ENCODE data around the gene SLC46A2.
A peak's percentile ranks its signal among the peaks of the same experiment; 100 is the strongest.

SLC46A2 gene

DNA sequence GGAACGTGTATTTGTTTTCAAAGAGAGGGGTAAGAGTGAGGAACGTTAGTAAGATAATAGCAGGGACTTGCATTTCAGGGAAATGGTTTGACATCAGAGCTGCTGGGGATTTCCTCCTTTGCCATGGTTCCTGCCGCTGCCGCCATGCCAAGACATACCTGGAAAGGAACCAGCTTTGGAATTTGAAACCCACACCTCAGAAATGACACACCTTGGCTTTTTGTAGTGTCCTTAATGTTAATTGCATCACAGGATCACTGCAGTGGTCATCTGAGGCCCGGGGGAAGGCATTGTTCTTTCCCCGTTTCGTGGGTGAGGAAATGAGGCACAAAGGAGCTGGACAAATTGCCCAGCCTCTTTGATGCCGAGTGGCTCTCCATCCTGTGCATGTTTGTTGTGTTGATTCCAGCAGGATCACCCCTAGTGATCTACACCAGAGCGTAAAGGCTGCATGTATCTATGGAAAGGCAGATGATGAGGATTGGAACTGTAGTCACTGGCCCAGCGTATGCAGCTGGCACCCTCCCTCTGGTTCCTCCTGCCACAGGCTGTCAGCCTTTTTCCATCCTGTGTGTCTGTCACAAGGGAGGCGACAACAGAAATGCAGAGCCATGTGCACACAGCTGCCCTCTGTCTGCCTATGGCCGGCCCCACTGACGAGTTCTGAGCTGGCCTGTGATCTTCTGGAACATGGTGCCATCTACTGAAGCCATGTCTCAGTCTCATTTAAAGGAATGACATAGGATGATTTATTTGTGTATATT, 37.8 kb downstream of the SLC46A2 start:
- no peak for TF ChIP-seq ZFX (IDR thresholded peaks at IDR 0.05; ENCODE audit: borderline replicate concordance)
- TF ChIP-seq, protein P1, sequence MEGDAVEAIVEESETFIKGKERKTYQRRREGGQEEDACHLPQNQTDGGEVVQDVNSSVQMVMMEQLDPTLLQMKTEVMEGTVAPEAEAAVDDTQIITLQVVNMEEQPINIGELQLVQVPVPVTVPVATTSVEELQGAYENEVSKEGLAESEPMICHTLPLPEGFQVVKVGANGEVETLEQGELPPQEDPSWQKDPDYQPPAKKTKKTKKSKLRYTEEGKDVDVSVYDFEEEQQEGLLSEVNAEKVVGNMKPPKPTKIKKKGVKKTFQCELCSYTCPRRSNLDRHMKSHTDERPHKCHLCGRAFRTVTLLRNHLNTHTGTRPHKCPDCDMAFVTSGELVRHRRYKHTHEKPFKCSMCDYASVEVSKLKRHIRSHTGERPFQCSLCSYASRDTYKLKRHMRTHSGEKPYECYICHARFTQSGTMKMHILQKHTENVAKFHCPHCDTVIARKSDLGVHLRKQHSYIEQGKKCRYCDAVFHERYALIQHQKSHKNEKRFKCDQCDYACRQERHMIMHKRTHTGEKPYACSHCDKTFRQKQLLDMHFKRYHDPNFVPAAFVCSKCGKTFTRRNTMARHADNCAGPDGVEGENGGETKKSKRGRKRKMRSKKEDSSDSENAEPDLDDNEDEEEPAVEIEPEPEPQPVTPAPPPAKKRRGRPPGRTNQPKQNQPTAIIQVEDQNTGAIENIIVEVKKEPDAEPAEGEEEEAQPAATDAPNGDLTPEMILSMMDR (IDR thresholded peaks at IDR 0.05), result no peak
- H3K27ac ChIP-seq, result no peak overlapping the region

- no peak for TF ChIP-seq ZFX (IDR thresholded peaks at IDR 0.05; ENCODE audit: borderline replicate concordance)
- TF ChIP-seq, protein P1 (IDR thresholded peaks at IDR 0.05), result no peak
- no peak overlapping the region for H3K27ac ChIP-seq
Observed at GRCh38 chr9:112850840-112851239, 39.8 kb downstream of the SLC46A2 start.

DNA sequence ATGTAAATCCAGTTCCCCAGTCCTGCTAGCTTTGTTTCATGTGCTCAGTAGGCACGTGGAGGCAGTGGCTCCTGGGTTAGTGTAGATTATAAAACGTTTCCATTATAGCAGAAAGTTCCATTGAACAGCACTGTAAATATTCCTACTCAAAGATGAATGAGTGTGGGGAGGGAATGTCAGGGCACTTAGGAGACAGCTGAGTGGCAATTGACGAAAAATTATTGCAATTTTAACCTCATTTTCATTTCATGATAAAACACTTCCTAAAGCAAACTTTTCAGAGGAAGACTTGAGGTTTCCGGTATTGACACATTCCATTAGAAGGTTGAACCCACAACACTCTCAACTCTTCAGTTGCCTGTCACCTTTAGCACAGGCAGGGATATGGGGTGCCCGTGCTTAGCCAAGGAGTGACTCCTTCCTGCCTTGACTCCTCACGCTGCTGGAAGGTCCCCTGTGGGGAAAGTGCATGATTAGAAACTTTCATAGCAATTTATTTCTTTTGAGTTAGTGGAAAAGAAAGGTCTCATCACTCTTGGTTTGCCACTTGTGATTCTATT, 41.2 kb downstream of the SLC46A2 start:
- H3K27ac ChIP-seq, result no peak overlapping the region

DNA sequence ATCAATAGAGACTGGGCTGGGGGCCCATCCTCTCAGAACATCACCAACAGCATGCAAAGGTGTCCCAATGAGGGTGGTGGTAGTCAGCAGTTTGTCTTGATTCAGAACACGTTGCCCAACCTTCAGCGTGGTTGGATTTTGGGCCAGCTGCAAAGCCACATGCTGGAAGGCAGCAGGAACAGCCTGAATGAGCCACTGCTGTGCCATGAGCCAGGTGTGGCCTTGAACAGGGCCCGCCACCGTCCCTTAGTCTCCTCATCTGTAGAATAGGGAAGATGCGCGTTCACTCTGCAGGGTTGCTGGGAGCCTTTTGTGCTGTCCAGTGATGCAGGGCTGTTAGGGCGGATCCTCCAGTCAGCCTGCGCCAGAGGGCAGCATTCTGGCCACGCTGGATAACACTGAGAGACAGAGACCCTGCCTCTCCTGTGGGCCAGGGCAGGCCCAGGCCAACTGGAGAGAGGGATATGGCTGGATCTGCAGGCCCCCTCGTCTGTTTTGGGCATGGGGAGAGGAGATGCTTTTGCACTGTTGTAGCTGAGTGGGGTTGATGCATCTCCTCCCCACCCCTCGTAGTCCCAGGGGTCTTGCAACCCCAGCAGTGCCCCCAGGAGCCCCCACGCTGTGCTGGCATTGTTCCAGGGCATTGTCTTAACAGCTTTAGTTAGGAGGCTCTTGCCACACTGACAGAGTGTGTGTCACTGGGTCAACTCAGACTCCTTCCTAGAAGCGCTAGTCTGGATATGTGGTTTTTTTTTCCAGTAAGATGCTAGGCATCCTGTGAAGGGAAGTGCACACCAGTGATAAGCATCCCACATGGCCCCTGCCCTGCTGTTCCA, 42.1 kb downstream of the SLC46A2 start:
- no peak for TF ChIP-seq ZFX (IDR thresholded peaks at IDR 0.05; ENCODE audit: borderline replicate concordance)
- TF ChIP-seq, protein P1 (IDR thresholded peaks at IDR 0.05), result no peak
- no peak overlapping the region for H3K27ac ChIP-seq

More for the DNA sequence above, 41.2 kb downstream of the SLC46A2 start:
- TF ChIP-seq, protein P1 (IDR thresholded peaks at IDR 0.05), result no peak
- no peak for TF ChIP-seq ZFX (IDR thresholded peaks at IDR 0.05; ENCODE audit: borderline replicate concordance)

DNA sequence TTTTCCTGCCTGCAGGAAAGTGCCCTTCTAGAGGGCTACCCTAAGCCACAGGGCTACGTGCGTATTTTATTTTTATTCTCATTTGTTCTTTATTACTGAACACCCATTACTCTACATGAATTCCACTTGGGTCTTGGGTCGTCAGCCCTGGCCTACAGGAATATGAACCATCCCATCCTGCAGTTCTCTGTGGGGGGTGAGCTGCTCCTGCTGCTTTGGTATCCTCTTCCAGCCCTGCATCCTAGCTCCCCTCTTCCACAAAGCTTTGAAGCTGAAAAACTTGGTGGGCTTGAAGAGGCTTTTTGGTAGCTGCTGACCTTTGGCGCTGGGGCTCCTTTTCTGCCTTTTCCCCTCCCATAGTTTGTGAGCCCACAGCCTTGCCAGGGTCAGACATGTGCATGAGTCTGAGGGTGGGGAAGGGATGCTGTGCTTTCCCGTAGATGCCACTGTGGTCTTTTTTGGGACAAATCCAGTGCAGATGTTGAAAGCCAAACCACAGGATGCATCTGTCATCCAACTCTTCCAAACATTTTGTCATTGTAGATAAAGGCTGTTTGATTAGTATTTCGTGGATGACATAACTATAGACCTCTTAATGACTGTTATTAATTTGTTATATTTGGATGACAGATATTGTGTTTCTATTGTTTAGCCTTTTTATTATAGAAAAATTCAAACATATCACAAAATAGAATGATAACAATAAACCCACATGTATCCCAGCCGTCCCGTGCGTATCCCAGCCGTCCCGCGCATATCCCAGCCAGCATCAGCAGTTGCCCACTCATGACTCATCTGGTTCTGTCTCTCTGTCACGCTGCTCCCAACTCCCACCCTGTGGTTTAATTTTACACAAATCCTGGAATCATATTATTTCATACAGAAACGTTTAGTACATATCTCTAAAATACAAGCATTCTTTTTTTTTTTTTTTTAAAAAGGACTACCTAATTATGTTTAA, 43.9 kb downstream of the SLC46A2 start:
- no peak overlapping the region for H3K27ac ChIP-seq
- no peak for TF ChIP-seq ZFX (IDR thresholded peaks at IDR 0.05; ENCODE audit: borderline replicate concordance)
- TF ChIP-seq, protein P1 (IDR thresholded peaks at IDR 0.05), result no peak

- TF ChIP-seq, protein P1 (IDR thresholded peaks at IDR 0.05), result peak; percentile 98
- no peak for TF ChIP-seq ZFX (IDR thresholded peaks at IDR 0.05; ENCODE audit: borderline replicate concordance)
- H3K27ac ChIP-seq, result no peak overlapping the region
Observed at GRCh38 chr9:112844771-112845542, 45.7 kb downstream of the SLC46A2 start.

Data from 22Rv1 (cell line).